HL-60 (cell line): Measurements from ENCODE around the gene ANKH.

Experiments used
- DNase-seq, 2 experiments: peaks; one replicate each; pipeline ENCODE4 v3.0.0-alpha.2; 2010 to 2020; ENCODE audit warnings: low read depth in 1 of 2, low spot score in 1 of 2
- H3K27ac ChIP-seq: fragments of 250-450 bp; sonication (Bioruptor Pico); replicated peaks from 2 replicates; pipeline ENCODE4 v1.5.1; 2020; ENCODE audit warnings: mild to moderate bottlenecking, moderate library complexity
- H3K27me3 ChIP-seq: fragments of 250-450 bp; sonication (Bioruptor Pico); 2 replicates; pipeline ENCODE4 v1.5.1; 2021; ENCODE audit warnings: mild to moderate bottlenecking, moderate library complexity; ENCODE audit not compliant: insufficient read depth, poor library complexity, severe bottlenecking
- H3K4me3 ChIP-seq: replicated peaks from 2 replicates; pipeline ENCODE4 v1.5.1; 2011; ENCODE audit warnings: mild to moderate bottlenecking, control low read depth, low read length; ENCODE audit not compliant: insufficient read depth
- GABPA ChIP-seq: IDR thresholded peaks from 2 replicates; pipeline ENCODE4 v1.6.1; 2012; ENCODE audit warnings: low read depth
- POLR2AphosphoS5 ChIP-seq: IDR thresholded peaks from 2 replicates; pipeline ENCODE4 v1.6.1; 2012; ENCODE audit warnings: low read depth
- REST ChIP-seq: IDR thresholded peaks from 2 replicates; pipeline ENCODE4 v1.6.1; 2012; ENCODE audit warnings: low read depth; ENCODE audit not compliant: insufficient replicate concordance
- SPI1 ChIP-seq: IDR thresholded peaks from 2 replicates; pipeline ENCODE4 v1.6.1; 2012; ENCODE audit warnings: low read depth, mild to moderate bottlenecking, borderline replicate concordance
- TF ChIP-seq, protein P1 (sequence below): IDR thresholded peaks from one replicate; pipeline ENCODE4 v1.5.1; 2011; ENCODE audit warnings: low read length, control low read depth, inconsistent platforms; ENCODE audit not compliant: insufficient read depth

The ANKH gene

DNA sequence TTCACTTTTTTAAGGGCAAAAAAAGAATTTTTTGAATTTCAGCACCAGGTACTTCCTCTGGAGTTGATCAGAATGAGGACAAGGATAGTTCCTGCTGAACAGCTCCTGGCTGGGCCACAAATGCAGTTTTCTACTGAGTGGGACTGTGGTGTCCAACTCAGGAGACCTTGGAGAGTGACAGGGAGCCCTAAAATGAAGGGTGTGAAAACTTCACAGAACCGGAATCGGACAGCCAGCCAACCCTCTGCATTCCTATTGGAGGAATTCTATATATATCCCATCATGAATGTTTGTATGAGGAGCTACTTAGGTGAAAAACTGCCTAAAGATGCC, 40.6 kb downstream of the ANKH start:
- TF ChIP-seq POLR2AphosphoS5 (no peak), REST (no peak), GABPA (no peak), SPI1 (no peak)
- TF ChIP-seq, protein P1, sequence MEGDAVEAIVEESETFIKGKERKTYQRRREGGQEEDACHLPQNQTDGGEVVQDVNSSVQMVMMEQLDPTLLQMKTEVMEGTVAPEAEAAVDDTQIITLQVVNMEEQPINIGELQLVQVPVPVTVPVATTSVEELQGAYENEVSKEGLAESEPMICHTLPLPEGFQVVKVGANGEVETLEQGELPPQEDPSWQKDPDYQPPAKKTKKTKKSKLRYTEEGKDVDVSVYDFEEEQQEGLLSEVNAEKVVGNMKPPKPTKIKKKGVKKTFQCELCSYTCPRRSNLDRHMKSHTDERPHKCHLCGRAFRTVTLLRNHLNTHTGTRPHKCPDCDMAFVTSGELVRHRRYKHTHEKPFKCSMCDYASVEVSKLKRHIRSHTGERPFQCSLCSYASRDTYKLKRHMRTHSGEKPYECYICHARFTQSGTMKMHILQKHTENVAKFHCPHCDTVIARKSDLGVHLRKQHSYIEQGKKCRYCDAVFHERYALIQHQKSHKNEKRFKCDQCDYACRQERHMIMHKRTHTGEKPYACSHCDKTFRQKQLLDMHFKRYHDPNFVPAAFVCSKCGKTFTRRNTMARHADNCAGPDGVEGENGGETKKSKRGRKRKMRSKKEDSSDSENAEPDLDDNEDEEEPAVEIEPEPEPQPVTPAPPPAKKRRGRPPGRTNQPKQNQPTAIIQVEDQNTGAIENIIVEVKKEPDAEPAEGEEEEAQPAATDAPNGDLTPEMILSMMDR = no peak
- Histone ChIP-seq H3K27ac (no peak overlapping the region), H3K4me3 (no peak overlapping the region), H3K27me3 (no peaks in the 10 kb centered on the region)
- no peak for DNase-seq

- DNase-seq = no peak
- Histone ChIP-seq H3K27me3 (no peaks in the 10 kb centered on the region), H3K27ac (no peak overlapping the region), H3K4me3 (no peak overlapping the region)
- TF ChIP-seq, protein P1 = no peak
- TF ChIP-seq POLR2AphosphoS5 (no peak), REST (no peak), SPI1 (no peak), GABPA (no peak)
Observed at GRCh38 chr5:14830210-14831005, 41.2 kb downstream of the ANKH start.

DNA sequence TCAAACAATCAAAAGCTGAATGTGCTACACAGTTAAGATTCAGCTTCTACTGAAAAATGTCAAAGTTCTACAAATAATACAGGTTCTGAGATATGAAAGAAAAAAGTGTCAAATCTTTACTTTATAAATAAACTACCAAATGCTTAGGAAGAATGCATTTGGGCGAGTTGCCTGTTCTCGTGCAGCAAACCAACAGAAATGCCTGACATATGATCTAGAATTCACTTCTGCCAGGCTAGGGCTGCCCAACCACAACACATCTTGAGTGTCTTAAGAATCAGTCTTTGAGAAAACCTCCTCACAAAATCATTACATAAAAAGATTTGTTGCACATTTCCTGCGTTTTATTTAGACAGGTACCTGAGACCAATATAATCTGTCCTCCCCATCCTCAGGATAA, 42.2 kb downstream of the ANKH start:
- Histone ChIP-seq H3K27me3 (no peaks in the 10 kb centered on the region), H3K4me3 (no peak overlapping the region), H3K27ac (no peak overlapping the region)
- TF ChIP-seq POLR2AphosphoS5 = no peak
- TF ChIP-seq REST = no peak
- TF ChIP-seq, protein P1 = no peak
- no peak for TF ChIP-seq GABPA
- TF ChIP-seq SPI1 = no peak
- DNase-seq = no peak
